Right lobe of liver (tissue), 6 donors: ENCODE measurements around the gene ZNF860. TPM values are rescaled to one million over a fixed set of nuclear protein-coding genes. Genes with fewer than 3 reads are reported as not detected.

Source experiments
- ATAC-seq, 4 donors: fragments of 200-7000 bp; cut with Tn5 transposase; one replicate each; pipeline ENCODE4 v1.9.1; 2020; ENCODE audit warnings: mild to moderate bottlenecking in 4 of 4, moderate library complexity in 4 of 4
- DNase-seq, 3 donors: peaks; one replicate each; pipeline ENCODE4 v3.0.0-alpha.2; 2020
- H3K27ac ChIP-seq, 3 donors: fragments of 200-600 bp; one replicate each; pipeline ENCODE4 v1.8.0; 2022
- H3K27me3 ChIP-seq, 2 donors: fragments of 200-600 bp; one replicate each; pipeline ENCODE4 v1.8.0; 2022
- H3K36me3 ChIP-seq, 4 donors: fragments of 200-600 bp; sonication (generic) in 1 of 4; one replicate each; pipeline versions ENCODE4 v1.5.1 to v1.8.0; 2017 to 2022; ENCODE audit warnings: control low read depth in 1 of 4
- H3K4me1 ChIP-seq, 4 donors: fragments of 200-600 bp; sonication (generic) in 1 of 4; one replicate each; pipeline versions ENCODE4 v1.5.1 to v1.8.0; 2017 to 2022; ENCODE audit warnings: control low read depth in 1 of 4
- H3K4me3 ChIP-seq, 3 donors: fragments of 200-600 bp; one replicate each; pipeline ENCODE4 v1.8.0; 2022
- H3K9me3 ChIP-seq, 4 donors: fragments of 200-600 bp; sonication (generic) in 1 of 4; one replicate each; pipeline versions ENCODE4 v1.5.1 to v1.8.0; 2017 to 2022; ENCODE audit warnings: control low read depth in 1 of 4
- CTCF ChIP-seq, 4 donors: fragments of 200-600 bp in 3 of 4; fragments of 450-650 bp in 1 of 4; IDR thresholded peaks; one replicate each; pipeline versions ENCODE4 v1.5.1 to v1.8.0; 2016 to 2022; ENCODE audit warnings: antibody characterized with exemption in 4 of 4, mild to moderate bottlenecking in 2 of 4
- POLR2A ChIP-seq: fragments of 450-650 bp; IDR thresholded peaks from one replicate; pipeline ENCODE4 v1.6.1; 2017; ENCODE audit warnings: antibody characterized with exemption, mild to moderate bottlenecking
- WGBS: methylation state at CpG from one replicate; pipeline ENCODE4 v1.1.6; 2018; ENCODE audit warnings: low coverage, low lambda C conversion rate; ENCODE audit not compliant: insufficient coverage; ENCODE audit errors: missing lambda C conversion rate; 5-methylcytosine and 5-hydroxymethylcytosine counted together
- intact Hi-C, 2 donors: fragments of 100-400 bp; cut with DNase I; formaldehyde crosslinking; loops; one replicate each; pipeline versions ENCODE4 v1.11.2 to v1.14.1; 2022
- total RNA-seq, 6 experiments: library from RNA; depleted of rRNA in 2 of 6; stranded (reverse); fragments of >200 nt in 2 of 6; fragmentation: NEBNext Ultra II Directional in 3 of 6; extraction: Animal tissue kit (Norgen Biotek cat#: 25700) in 3 of 6; gene quantifications; one replicate each; pipeline versions ENCODE4 v1.1.0 to v1.2.4, GENCODE V29; 2016 to 2023
- donor health status: DM: no; HTN: yes; CAD: no.
- donor health status: DM: no; HTN: no; CAD: no.
- donor health status: DM: no; HTN: no; CAD: no.
- donor health status: DM: no; HTN: yes; CAD: no.
- donor health status: DM: no; HTN: yes; CAD: no.

Gene ZNF860
- total RNA-seq, 6 experiments from 2014 or later: 0.06 to 0.39 (median 0.13) TPM; not detected in 1

DNA sequence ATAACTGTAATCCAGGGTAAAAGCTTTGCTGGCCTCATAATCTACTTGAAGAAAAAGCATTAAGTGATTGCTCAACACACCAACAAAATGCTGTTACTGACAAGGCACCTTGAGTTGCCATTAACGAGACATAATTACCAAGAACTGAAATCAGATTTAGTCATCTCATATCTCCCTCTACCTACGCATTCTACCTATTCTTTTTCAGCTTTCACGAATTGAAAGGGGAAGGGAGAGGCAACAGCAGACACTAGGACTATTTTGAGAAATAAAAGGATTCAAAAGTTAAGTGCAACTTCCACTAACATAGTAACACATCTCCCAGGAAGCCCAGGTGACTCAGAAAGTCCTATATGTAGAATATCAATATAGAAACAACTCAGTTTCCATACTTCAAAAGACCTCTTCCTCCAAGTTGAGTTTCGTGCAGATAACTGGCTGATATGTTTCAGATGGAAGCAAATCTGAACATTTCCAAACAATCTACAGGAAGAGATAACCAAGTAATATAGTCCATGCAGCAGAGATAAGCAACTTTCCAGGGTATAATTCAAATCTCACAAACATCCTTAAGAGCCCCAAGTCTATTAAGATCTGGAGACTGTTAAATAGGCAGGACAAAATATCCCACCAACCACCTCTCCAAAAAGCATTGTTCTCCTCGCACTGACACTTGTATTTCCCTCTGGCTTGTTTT, 2.4 kb upstream of the ZNF860 start:
- H3K27ac ChIP-seq: no peak overlapping the region
- H3K27me3 ChIP-seq: peaks cover 0 to 18% of the 10 kb centered on the region in 2 donors
- DNase-seq (no peak), ATAC-seq (no peak)
- no peaks in the 10 kb centered on the region for H3K36me3 ChIP-seq
- H3K4me1 ChIP-seq: peaks cover 0 to 16% (median 0%) of the 10 kb centered on the region in 4 donors
- no peak overlapping the region for H3K4me3 ChIP-seq
- 42% methylated on average over 5 of the region's 5 CpGs for WGBS
- no peaks in the 10 kb centered on the region for H3K9me3 ChIP-seq
- intact Hi-C loops: no loop called here
- TF ChIP-seq POLR2A (no peak), CTCF (IDR thresholded peaks at IDR 0.05) (no peak)

- no peaks in the 10 kb centered on the region for H3K9me3 ChIP-seq
- no peak for TF ChIP-seq CTCF (IDR thresholded peaks at IDR 0.05)
- TF ChIP-seq POLR2A: no peak
- ATAC-seq: peak; percentile 62 to 77 (median 74)
Measured at GRCh38 chr3:31980530-31981205, 882 bp upstream of the ZNF860 start.

GRCh38 chr3:31984321-31984720, 2.8 kb downstream of the ZNF860 start:
- 85% methylated on average over 4 of the region's 4 CpGs for whole genome bisulfite sequencing
- intact Hi-C loops: no loop called here
- no peak overlapping the region for H3K27ac ChIP-seq
- peaks cover 0 to 16% (median 0%) of the 10 kb centered on the region in 4 donors for H3K4me1 ChIP-seq
- H3K27me3 ChIP-seq: peaks cover 0 to 18% of the 10 kb centered on the region in 2 donors
- no peak overlapping the region for H3K4me3 ChIP-seq
- no peak for DNase-seq
- H3K9me3 ChIP-seq: no peaks in the 10 kb centered on the region
- ATAC-seq: no peak
- no peaks in the 10 kb centered on the region for H3K36me3 ChIP-seq
- TF ChIP-seq CTCF (IDR thresholded peaks at IDR 0.05) (no peak), POLR2A (no peak)

More at GRCh38 chr3:31980530-31981205, 882 bp upstream of the ZNF860 start:
- Histone ChIP-seq H3K27me3 (peaks cover 0 to 18% of the 10 kb centered on the region in 2 donors), H3K4me3 (peak overlapping the region; percentile 47 to 55 (median 47)), H3K27ac (peak overlapping the region; percentile 31 to 72 (median 37)), H3K4me1 (peaks cover 0 to 16% (median 0%) of the 10 kb centered on the region in 4 donors), H3K36me3 (no peaks in the 10 kb centered on the region)
- WGBS: 0% methylated on average over 2 of the region's 66 CpGs
- DNase-seq: peak; percentile 49 to 60 (median 58)
- intact Hi-C loops: no loop called here

DNA sequence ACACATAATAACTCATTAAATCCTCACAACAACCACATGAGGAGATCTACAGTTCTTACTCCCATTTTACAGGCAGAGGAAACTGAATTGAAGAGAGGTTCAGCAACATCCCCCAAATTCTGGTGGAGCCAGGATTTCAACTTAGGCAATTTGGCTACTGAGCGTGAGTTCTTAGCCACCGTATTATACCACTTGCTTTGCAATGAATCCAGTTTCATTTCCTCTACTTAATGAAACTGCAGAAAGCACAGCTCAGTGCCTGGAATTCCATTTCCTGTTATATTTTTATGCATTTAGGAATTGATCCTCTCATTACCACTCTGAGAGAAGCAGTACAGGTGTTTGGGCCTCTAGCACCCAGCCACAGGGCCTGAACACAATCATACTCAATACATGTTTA, 4.3 kb downstream of the ZNF860 start:
- Histone ChIP-seq H3K4me1 (peaks cover 0 to 6% (median 0%) of the 10 kb centered on the region in 4 donors), H3K27me3 (peaks cover 0 to 4% of the 10 kb centered on the region in 2 donors), H3K4me3 (no peak overlapping the region), H3K36me3 (no peaks in the 10 kb centered on the region), H3K27ac (no peak overlapping the region), H3K9me3 (no peaks in the 10 kb centered on the region)
- intact Hi-C loops: no loop called here
- DNase-seq (no peak), ATAC-seq (no peak)
- TF ChIP-seq POLR2A (no peak), CTCF (IDR thresholded peaks at IDR 0.05) (no peak)
- 81% methylated on average over 2 of the region's 2 CpGs for WGBS
